GM21515 (cell line): ENCODE data around the gene GPR152.

Experiments
- ATAC-seq: cut with Tn5 transposase; IDR thresholded peaks from one replicate; pipeline ENCODE4 v1.9.1; 2021; ENCODE audit not compliant: unreplicated experiment

GPR152 gene

DNA sequence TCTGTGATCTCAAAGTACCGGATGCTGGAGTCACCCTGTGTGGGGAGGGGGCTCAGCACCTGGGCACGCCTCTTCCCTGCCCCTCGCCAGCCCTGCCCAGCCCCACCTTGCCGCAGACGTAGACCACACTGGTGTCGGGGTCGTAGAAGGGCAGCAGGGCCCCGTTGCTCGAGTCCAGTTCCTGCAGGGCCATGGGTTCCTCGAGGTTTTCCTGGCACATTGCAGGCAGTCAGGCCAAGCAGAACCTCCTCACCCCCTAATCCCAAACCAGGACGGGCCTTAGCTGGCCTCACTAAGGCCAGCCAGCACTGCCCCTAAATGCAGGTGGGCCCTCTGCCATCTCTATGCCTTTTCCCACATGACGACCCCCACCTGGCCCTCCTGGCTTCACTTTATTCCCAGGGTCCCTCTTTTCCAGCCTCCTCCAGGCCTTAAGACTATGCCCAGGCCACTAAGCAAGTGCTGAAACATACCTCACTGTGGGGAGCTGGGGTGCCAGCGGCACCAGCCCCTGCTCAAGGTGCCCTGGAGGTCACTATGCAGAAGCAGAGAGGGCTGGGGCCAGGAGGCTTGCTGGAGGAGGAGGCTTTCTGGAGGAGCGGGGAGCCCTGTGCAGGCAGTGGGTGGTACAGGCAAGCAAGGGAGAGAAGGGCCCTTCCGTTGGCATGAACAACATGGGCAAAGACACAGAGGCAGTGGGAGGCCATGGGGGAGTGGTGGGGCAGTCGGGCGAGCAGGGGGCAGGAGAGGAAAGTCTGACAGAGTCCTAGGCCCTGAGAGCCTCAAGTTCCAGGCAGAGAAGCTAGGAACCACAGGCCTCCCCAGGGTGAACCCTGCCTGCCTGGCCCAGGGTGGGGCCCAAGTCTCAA lies 12.1 kb downstream of the GPR152 start:
- no peak for ATAC-seq

DNA sequence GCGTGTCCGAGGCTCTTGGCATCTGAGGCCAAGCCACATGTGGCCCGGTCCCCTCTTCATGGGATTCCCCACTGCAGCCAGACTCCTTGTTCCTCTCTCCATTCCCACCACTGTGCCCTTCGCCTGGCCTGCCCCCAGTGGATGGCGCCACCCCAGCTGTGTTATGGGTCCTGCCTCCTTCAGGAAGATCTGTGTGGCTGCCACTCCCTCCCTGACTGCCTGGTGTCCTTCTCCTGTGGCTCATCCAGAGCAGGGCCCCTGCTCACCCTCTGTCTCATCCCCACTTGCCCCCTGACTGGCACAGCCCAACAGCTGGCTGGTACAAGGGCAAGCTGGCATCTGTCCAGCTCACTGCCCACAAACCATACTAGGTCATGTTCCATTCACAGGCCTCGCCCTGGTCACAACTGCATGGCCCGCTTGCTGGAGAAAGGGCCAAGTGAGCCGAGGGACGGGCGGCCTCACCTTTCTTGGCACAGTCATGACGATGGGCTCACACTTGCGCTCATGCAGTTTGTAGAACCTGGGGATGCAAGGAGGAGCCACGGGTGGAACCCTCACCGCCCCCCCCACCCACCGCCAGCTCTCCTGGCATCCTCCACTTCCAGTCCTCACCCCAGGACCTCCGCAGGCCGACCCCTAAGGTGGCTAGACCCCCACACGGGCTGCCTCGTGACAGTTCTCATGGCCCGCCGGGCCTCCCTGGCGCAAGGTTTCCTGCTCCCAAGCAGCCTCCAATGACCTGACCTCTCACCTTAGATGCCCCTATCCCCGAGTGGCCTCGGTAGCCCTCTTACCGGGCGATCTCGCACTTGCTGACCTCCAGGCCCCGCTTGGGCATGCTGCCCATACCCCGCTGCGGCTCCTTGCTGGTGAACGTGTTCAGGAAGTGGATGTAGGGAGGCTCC lies 13.0 kb downstream of the GPR152 start:
- ATAC-seq, result no peak

DNA sequence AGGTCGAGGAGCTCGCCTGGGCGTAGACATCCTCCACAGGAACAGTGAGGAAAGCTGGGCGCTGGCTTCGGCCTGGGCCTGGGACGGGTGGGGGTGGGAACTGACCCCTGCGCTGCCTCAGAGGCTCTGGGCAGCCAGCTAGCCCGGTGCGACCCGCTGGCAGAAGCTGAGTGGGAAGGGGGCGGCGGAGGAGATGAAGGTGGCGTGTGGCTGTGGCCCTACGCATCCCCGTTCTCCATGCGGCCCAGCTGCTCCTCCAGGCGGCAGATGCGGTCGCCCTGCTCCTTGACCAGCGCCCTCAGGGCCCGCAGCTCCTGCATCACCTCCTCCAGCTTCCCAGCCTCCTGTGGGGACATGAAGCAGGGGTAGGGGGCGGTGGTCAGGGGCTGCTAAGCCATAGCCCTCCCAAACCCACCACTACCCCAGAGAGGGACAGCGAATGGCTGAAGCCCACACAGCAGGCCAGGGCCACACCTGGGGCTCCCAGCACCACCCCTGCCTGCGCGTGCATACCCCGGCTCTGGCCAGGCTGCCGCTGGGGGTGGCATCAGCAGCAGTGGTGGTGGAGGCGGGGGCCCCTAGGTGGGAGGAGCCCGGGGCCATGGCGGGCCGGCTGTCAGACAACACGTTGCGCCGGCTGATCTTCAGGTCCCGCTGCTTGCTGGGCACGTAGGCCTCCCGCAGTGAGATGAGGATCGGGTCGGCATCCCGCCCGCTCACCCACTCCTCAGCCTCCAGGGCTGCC lies 14.2 kb downstream of the GPR152 start:
- no peak for ATAC-seq

DNA sequence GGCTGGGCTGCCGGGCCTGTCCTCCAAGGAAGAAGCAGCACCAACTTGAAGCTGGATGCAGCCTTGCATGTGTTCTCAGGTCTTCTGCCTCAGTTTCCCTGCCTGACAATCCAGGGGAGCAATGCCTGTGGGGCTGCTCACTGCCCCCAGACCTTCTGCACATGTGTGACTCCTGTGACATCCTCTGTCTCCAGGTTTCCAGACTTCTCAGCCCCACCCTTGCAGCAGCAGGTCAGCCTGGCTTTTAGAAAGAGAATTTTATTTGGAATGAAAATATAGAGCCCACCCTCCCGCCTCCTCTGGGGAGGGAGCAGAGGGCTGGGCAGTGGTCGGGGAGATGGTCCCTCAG lies 14.7 kb downstream of the GPR152 start:
- ATAC-seq, result no peak

DNA sequence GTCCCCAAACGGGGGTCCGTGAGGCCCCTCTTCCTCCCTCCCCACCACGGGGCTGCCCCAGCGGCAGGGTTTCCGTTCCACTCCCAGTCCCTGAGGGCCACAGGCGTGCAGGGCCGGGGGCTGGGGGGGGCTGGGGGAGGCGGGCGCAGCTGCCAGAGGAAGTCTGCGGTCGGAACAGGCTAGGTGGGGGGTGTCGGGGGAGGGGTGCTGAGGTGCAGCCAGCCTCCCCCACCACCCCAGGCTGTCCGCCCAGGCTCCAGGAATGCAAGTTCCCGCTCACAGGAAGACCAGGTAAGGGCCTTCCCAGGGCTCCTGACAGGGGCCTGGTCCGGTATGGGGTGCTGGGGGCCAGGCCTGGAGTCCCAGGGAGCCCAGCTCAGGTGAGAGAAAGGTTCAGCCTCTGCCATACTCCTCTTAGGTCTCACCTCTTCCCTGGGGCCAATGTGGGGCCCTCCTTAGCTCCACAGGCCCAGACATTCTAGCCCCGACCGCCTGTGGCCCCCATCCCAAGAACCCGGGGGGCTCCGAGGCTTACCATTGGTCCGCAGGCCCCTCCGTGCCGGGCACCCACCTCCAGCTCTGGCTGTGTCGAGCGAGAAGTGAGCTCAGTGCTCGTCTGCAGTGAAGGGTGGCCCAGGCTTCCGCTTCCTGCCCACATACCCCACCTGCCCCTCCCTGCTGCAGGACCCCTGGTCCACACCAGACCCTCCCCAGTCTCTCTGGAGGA lies 15.3 kb downstream of the GPR152 start, which contains the start of gene PTPRCAP:
PTPRCAP (minus strand) TSS at position 601 of the 727 bp plus-strand sequence; CDS start at position 538, 63 bp downstream.
- no peak for ATAC-seq

DNA sequence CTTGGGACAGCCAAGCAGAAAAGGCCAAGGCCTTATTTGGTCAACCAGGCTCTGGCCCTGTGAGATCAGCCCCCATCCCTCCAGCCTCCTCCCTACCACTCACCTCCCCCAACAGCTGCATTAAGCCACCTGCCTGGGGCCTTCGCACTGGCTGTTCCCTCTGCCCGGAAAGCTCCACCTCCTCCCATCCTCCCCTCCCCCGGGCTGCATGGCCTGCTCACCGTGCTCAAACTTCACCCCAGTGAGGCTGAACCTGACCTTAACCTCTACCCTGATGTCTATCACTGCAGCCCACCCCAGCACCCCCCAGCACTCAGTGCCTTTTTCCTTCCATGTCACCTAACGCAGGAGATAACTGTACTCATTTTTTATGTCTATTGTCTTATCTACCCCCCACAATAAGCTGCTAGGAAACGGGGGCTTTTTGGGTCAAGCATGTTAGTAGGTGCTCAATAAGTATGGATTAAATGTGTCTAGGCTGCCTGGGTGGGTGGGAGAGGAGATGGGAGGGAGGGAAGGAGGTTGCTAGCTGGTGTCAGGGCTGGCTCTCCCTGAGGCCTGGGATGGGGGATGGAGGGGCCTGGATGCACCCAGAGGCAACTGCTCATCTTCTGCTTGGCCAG lies 16.0 kb downstream of the GPR152 start:
- peak; percentile 30 for ATAC-seq

DNA sequence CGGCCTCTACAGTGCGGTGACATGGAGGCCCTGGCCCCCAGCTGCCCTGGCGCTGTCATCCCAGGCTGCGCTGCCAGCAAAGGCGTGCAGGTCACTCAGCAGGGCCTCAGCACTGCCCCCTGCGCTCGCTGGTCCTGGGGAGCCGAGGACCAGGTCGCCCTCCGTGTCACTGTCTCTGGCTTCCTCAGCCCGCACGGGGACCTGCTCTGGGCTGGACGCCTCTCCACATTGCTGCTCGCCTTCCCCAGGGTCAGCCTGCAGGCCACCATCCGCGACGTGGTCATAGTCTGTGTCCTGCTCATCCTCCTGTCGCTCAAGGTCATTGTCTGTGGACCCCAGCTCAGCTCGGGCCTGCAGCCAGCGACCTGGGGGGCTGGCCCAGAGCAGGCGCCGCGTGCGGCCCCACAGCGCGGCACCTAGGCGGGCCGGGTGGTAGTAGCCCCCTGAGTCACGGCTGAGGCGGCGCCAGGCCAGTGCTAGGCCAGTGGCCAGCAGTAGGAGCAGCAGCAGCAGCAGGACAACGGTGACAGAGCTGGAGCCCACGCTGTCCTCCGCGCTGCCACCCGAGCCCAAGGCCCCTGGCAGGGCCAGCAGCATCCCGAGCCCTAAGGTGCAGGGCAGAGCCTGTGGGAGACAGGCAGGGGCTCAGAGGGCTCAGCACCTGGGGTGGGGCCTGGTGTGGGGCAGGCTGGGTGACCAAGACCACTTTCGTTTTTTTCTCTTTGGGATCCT lies 16.6 kb downstream of the GPR152 start:
- no peak for ATAC-seq

DNA sequence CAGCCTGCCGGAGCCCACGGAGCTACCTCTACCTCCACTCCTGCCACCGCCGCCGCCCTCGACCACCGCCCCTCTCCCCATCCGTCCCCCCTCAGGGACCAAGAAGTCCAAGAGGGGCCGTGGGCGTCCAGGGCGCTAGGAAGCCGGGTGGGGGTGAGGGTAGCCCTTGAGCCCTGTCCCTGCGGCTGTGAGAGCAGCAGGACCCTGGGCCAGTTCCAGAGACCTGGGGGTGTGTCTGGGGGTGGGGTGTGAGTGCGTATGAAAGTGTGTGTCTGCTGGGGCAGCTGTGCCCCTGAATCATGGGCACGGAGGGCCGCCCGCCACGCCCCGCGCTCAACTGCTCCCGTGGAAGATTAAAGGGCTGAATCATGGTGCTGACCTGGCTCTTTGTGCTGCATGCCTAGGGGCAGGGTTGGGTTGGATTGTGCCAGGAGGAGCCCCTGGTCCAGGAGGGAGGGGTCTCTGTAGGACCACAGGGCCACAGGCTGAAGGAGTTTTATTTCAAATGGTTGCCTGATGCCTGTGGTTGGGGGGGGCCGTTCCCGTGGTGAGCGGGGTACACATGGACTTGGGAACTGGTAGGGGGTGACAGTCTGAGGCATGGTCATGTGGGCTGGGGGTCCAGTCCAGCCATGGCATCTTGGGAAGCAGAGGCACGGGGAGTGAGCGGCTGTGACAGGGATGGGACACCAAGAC lies 17.4 kb downstream of the GPR152 start:
- ATAC-seq, result no peak

DNA sequence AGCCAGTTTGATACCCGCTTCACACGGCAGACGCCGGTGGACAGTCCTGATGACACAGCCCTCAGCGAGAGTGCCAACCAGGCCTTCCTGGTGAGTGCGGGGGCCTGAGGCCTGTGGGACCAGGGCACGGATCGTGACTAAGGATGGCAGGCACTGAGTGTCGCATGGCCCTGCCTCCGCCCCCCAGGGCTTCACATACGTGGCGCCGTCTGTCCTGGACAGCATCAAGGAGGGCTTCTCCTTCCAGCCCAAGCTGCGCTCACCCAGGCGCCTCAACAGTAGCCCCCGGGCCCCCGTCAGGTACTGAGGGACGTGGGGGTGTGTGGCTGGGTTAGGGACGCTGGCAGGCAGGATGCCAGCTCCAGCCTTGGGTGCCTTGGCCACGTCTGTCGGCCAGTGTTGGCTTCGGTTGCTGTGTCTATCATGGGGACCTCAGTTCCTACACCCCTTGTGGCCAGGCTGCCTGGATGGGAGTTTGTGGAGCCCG lies 18.1 kb downstream of the GPR152 start:
- ATAC-seq, result no peak

DNA sequence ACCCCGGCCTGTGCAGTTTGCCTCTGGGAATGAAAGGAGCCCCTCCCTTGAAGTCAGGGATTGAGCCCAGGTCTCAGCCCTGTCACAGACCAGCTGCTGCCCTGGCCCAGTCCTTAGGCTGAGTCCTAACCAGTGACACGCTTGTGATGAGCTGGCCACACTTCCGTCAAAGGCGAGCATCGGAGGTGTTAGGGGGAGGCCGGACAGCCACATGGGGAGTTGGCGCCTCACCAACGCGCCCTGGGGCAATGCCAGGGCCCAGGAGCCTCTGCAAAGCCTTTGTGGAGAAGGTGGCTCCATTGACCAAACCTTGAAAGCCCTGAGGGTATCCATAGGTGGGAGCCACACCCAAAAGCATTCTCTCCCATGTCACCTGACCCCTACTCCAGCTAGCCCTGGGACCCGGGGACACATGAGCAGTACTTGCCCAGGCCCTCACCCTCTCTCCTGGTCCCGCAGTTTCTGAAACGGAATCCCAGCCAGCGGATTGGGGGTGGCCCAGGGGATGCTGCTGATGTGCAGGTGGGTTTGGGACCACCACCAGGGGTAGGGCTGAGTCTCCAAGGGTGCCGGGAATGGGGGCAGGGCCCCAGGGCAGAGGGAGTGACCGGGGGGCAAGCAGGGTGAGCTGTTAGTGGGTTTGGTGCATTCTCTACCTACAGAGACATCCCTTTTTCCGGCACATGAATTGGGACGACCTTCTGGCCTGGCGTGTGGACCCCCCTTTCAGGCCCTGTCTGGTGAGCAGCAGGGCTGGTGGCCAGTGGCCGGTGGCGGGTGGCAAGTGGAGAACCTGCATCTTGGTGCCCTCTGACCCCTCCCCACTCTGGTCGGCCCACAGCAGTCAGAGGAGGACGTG lies 18.8 kb downstream of the GPR152 start:
- no peak for ATAC-seq

DNA sequence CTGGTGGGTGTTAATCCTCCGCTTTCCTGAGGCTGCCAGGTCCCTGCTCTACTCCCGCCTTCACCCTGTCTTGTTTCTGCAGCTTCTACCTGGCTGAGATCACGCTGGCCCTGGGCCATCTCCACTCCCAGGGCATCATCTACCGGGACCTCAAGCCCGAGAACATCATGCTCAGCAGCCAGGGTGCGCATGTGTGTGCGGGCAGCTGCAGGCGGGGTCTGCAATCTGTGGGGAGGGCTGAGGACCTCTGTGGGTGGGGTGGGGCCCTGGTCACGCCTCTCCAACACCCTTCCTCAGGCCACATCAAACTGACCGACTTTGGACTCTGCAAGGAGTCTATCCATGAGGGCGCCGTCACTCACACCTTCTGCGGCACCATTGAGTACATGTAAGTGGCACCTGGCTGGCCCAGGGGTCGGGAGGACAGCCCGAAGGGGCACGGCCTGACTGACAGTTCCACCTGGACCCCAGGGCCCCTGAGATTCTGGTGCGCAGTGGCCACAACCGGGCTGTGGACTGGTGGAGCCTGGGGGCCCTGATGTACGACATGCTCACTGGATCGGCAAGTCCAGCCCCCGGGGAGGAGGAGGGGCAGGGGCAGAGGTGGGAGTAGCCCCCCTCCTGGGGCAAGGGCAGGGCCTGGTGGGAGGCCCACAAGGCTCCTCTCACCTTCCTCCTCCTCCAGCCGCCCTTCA lies 19.7 kb downstream of the GPR152 start:
- no peak for ATAC-seq

DNA sequence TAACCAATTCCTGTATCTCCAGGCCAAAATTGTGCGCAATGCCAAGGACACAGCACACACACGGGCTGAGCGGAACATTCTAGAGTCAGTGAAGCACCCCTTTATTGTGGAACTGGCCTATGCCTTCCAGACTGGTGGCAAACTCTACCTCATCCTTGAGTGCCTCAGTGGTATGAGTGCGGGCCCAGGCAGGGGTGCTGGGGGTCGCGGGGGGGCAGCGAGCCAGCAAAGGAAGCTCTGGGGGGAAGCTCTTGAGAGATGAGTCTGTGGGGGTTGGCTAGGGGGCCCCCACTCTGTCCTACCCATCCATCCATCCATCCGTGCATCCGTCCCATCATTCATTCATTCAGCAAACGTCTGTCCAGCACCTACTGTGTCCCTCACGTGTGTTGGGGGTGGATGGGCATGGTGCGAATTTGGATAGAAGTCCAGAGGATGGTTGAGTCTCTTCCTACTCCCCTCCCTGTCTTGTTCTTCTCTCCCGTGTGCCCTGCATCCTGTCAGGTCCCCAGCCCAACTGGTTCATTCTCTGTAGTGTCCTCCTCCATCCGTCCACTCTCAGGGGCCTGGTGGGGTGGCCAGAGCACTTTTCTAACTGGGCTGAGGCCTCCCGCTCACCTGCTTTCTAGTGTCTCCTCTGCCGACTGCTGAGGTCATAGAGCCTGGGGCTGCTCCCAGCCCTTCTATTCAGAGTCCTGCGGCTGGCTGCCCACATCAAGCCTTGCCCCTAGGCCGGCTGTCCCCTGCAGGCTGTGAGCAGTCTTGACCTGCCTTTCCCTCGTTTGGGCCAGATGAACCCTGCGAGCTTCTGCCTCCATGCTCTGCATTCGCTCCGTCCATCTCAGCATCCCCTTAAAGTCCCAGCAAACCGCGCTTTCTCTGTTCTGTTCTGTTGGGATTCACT lies 20.9 kb downstream of the GPR152 start:
- no peak for ATAC-seq

DNA sequence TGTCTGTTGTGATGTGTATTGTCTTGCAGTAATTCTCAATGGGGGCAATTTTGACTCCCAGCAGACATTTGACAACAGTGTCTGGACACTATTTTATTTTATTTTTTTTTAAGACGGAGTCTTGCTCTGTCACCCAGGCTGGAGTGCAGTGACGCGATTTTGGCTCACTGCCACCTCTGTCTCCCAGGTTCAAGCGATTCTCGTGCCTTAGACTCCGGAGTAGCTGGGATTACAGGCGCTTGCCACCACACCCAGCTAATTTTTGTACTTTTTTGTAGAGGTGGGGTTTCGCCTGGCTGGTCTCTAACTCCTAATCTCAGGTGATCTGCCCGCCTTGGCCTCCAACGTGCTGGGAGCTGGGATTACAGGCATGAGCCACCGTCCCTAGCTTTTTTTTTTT lies 22.8 kb downstream of the GPR152 start:
- no peak for ATAC-seq

DNA sequence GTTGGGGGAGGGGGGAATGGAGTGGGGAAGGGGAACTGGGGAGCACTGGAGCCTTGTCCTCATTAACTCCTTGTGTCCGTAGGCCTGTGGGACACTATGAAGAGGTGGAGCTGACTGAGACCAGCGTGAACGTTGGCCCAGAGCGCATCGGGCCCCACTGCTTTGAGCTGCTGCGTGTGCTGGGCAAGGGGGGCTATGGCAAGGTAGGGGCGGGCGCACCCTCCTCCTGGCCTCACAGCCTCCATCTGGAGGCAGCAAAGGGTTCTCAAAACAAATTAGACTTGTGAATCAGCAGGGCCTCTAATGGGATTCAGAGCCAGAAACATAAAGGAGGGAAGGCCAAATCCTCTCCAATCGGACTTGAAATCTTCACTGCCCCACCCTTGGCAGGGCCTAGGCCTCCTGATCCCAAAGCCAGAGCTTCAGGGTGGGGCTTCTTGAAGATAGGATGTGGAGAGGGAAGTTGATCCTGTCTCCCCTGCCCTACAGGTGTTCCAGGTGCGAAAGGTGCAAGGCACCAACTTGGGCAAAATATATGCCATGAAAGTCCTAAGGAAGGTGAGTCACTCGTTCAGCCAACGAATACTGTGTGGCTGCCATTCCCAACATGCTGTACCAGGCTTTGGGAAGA lies 23.4 kb downstream of the GPR152 start:
- no peak for ATAC-seq
